Activated T-cell treated with anti-CD3 and anti-CD28 coated beads, Interleukin-2, amount 50 U/mL, for 24 hours (primary cell): ENCODE measurements around the gene STEAP4.
"Not testable (repeated sequence)": the region's sequence is repeated elsewhere in the genome, so short reads cannot be mapped to it uniquely, and the experiment has no call there.

ENCODE experiments used
- DNase-seq: peaks from one replicate; pipeline ENCODE4 v3.0.0-alpha.2; 2020
- H3K27ac Mint-ChIP-seq: 2 replicates; pipeline ENCODE4 v1.8.0; 2020; ENCODE audit warnings: mild to moderate bottlenecking, mixed read lengths
- H3K27me3 Mint-ChIP-seq: 2 replicates; pipeline ENCODE4 v1.8.0; 2020; ENCODE audit warnings: mixed read lengths
- H3K36me3 Mint-ChIP-seq: 2 replicates; pipeline ENCODE4 v1.8.0; 2020; ENCODE audit warnings: low read depth, mixed read lengths
- H3K4me1 Mint-ChIP-seq: 2 replicates; pipeline ENCODE4 v1.8.0; 2020; ENCODE audit warnings: low read depth, mixed read lengths
- H3K4me3 Mint-ChIP-seq: 2 replicates; pipeline ENCODE4 v1.8.0; 2020; ENCODE audit warnings: mild to moderate bottlenecking, moderate library complexity, mixed read lengths
- H3K9me3 Mint-ChIP-seq: 2 replicates; pipeline ENCODE4 v1.8.0; 2020; ENCODE audit warnings: mixed read lengths

Gene STEAP4

GRCh38 chr7:88268858-88269257 is 37.8 kb downstream of the STEAP4 start:
- H3K27me3 Mint-ChIP-seq, result peaks cover 10% of the 10 kb centered on the region

DNA sequence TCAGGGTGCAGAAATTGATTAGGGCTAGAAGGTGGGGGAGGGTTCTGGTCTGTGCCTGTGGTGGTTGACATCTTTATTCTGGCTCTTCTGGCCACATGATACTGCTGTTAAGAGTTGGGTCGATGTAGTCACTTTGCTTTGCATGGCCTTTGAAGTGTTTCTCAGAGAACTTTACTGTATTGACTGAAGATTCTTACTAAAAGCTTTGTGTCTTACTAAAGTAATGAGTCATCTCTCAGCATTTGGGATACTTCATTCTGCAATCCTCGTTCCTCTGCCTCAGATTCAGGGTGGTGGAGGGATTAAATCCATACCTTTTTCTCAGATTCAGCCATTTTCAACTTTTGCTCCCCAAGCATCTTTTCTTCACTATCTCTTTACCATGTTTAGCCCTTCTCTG is 38.6 kb downstream of the STEAP4 start:
- Mint-ChIP-seq H3K36me3 (no peaks in the 10 kb centered on the region), H3K27ac (no peak overlapping the region)

More at GRCh38 chr7:88268858-88269257, 37.8 kb downstream of the STEAP4 start:
- DNase-seq, result no peak
- H3K4me3 Mint-ChIP-seq, result no peak overlapping the region
- H3K9me3 Mint-ChIP-seq, result no peaks in the 10 kb centered on the region
- no peak overlapping the region for H3K27ac Mint-ChIP-seq
- H3K4me1 Mint-ChIP-seq, result no peaks in the 10 kb centered on the region
- H3K36me3 Mint-ChIP-seq, result no peaks in the 10 kb centered on the region

GRCh38 chr7:88267421-88267820 is 39.3 kb downstream of the STEAP4 start:
- Mint-ChIP-seq H3K27ac (no peak overlapping the region), H3K4me3 (no peak overlapping the region), H3K27me3 (peaks cover 15% of the 10 kb centered on the region), H3K36me3 (no peaks in the 10 kb centered on the region), H3K9me3 (no peaks in the 10 kb centered on the region), H3K4me1 (no peaks in the 10 kb centered on the region)
- DNase-seq, result no peak

More for the DNA sequence above, 38.6 kb downstream of the STEAP4 start:
- H3K4me3 Mint-ChIP-seq, result no peak overlapping the region
- H3K9me3 Mint-ChIP-seq, result no peaks in the 10 kb centered on the region
- peaks cover 11% of the 10 kb centered on the region for H3K27me3 Mint-ChIP-seq
- no peak for DNase-seq
- H3K4me1 Mint-ChIP-seq, result no peaks in the 10 kb centered on the region

- H3K4me3 Mint-ChIP-seq, H3K9me3 Mint-ChIP-seq, H3K27ac Mint-ChIP-seq, H3K4me1 Mint-ChIP-seq, DNase-seq, H3K36me3 Mint-ChIP-seq: not testable (repeated sequence)
- H3K27me3 Mint-ChIP-seq, result peaks cover 18% of the 10 kb centered on the region
These were observed 41.7 kb downstream of the STEAP4 start for GRCh38 chr7:88264987-88265386.

- Mint-ChIP-seq H3K4me1 (no peaks in the 10 kb centered on the region), H3K27me3 (peaks cover 22% of the 10 kb centered on the region), H3K4me3 (no peak overlapping the region), H3K27ac (no peak overlapping the region), H3K36me3 (no peaks in the 10 kb centered on the region), H3K9me3 (no peaks in the 10 kb centered on the region)
- no peak for DNase-seq
These were observed 44.1 kb downstream of the STEAP4 start for GRCh38 chr7:88262562-88262961.

GRCh38 chr7:88260719-88261118 is 46.0 kb downstream of the STEAP4 start:
- no peaks in the 10 kb centered on the region for H3K36me3 Mint-ChIP-seq
- H3K9me3 Mint-ChIP-seq, result no peaks in the 10 kb centered on the region
- H3K27ac Mint-ChIP-seq, result no peak overlapping the region
- DNase-seq, result no peak
- peaks cover 26% of the 10 kb centered on the region for H3K27me3 Mint-ChIP-seq
- H3K4me3 Mint-ChIP-seq, result no peak overlapping the region
- H3K4me1 Mint-ChIP-seq, result no peaks in the 10 kb centered on the region

DNA sequence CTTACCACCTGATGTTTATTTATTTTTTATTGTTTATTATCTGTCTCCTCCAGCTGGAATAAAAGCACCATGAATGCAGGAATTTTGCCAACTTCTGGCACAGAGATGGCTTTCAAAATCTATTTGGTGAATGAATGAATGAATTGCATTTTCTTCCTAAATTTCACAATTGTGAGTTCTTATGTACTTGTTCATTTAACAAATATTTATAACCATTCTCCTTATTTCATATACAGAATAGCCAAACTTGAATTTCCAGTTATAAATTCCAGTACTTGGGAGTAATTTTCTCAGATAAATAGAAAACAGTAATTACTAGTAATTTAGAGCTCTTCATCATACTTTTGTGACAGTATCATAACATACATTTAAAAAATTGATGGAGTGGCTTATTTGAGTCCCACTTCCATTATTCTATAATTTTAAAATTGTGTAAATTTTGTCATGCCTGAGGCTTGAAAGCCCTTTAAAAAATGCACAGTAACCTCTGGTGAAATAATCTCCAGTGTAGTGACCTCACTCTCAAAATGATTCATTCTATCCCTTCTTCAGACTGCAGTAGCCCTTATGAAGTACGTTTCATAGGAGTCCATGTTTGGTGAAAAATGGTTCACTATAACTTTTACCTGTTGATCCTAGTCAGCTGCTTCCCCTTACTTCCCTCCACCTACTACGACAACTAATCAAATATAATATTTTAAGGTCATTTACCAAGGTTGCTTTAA is 46.9 kb downstream of the STEAP4 start:
- Mint-ChIP-seq H3K4me3 (no peak overlapping the region), H3K36me3 (no peaks in the 10 kb centered on the region), H3K9me3 (peaks cover 1% of the 10 kb centered on the region), H3K27me3 (peaks cover 23% of the 10 kb centered on the region), H3K27ac (no peak overlapping the region), H3K4me1 (no peaks in the 10 kb centered on the region)
- DNase-seq, result no peak

- not testable (repeated sequence) for DNase-seq, H3K4me3 Mint-ChIP-seq, H3K36me3 Mint-ChIP-seq, H3K4me1 Mint-ChIP-seq, H3K27ac Mint-ChIP-seq
- peaks cover 19% of the 10 kb centered on the region for H3K27me3 Mint-ChIP-seq
- peaks cover 14% of the 10 kb centered on the region for H3K9me3 Mint-ChIP-seq
These were observed 48.4 kb downstream of the STEAP4 start for GRCh38 chr7:88258296-88258695.

DNA sequence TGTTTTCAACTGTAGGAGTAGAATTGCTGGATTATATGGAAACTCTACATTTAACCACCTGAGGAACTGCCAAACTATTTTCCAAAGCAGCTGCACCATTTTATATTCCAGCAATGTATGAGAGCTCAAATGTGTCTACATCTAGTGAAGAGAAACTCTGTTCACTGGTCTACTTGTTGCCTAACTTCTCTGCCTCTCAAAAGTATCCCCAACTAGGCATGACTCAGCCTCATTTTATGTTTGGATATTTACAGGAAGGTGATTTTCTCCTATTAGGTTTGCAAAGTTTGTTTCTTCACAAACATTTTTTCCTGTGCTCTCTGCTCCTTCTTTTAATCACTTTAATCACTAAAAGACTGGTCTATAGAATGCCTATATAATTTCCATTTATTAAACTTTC is 49.8 kb downstream of the STEAP4 start:
- no peak overlapping the region for H3K27ac Mint-ChIP-seq
- no peak for DNase-seq
- H3K36me3 Mint-ChIP-seq, result no peaks in the 10 kb centered on the region
- no peaks in the 10 kb centered on the region for H3K4me1 Mint-ChIP-seq
- H3K9me3 Mint-ChIP-seq, result peaks cover 16% of the 10 kb centered on the region
- H3K27me3 Mint-ChIP-seq, result peaks cover 13% of the 10 kb centered on the region
- H3K4me3 Mint-ChIP-seq, result no peak overlapping the region

DNA sequence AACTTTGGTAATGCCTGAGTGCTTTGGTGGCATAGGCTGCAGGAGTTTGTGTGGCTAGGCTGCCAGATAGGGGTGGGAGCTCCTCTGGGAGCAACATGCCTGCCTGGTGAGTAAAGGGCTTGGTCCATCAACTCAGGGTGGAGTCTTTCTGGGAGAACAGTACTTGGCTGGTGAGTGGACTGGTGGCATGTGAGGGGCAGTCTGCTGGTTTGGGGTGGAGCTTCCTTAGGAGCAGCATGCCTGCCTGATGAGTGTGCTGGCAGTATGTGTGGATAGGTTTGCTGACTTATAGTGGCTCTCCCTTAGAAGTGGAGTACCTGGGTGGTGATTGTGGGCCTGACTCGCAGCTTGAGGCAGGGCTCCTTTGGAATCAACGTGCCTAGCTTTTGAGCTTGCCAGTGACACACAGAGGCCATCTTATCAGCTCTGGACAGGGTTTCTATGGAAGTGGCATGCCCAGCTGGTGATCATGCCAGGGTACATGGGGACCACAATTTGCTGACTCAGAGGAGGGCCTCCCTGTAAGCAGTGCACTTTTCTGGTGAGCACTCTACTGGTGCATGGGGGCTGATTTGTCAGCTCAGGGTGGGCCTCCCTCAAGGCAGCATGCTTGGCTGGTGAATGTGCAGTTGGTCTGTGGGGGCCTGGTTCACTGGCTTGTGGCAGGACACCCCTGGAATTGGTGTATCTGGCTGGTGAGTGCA is 51.8 kb downstream of the STEAP4 start:
- Mint-ChIP-seq H3K27me3 (peaks cover 22% of the 10 kb centered on the region), H3K36me3 (no peaks in the 10 kb centered on the region), H3K27ac (no peak overlapping the region), H3K4me3 (no peak overlapping the region), H3K9me3 (peaks cover 16% of the 10 kb centered on the region), H3K4me1 (no peaks in the 10 kb centered on the region)
- DNase-seq, result no peak

- H3K27me3 Mint-ChIP-seq, result peaks cover 19% of the 10 kb centered on the region
- H3K4me1 Mint-ChIP-seq, result no peaks in the 10 kb centered on the region
- H3K4me3 Mint-ChIP-seq, result no peak overlapping the region
- peaks cover 16% of the 10 kb centered on the region for H3K9me3 Mint-ChIP-seq
- no peak for DNase-seq
- H3K27ac Mint-ChIP-seq, result no peak overlapping the region
- H3K36me3 Mint-ChIP-seq, result no peaks in the 10 kb centered on the region
These were observed 53.1 kb downstream of the STEAP4 start for GRCh38 chr7:88253640-88254039.

- Mint-ChIP-seq H3K4me3 (no peak overlapping the region), H3K36me3 (no peaks in the 10 kb centered on the region), H3K9me3 (no peaks in the 10 kb centered on the region), H3K4me1 (no peaks in the 10 kb centered on the region), H3K27ac (no peak overlapping the region), H3K27me3 (peaks cover 8% of the 10 kb centered on the region)
- DNase-seq, result no peak
These were observed 62.4 kb downstream of the STEAP4 start for GRCh38 chr7:88244258-88244657.

GRCh38 chr7:88243345-88243909 is 63.3 kb downstream of the STEAP4 start:
- no peaks in the 10 kb centered on the region for H3K9me3 Mint-ChIP-seq
- no peak for DNase-seq
- H3K4me3 Mint-ChIP-seq, result no peak overlapping the region
- peaks cover 8% of the 10 kb centered on the region for H3K27me3 Mint-ChIP-seq
- no peak overlapping the region for H3K27ac Mint-ChIP-seq
- no peaks in the 10 kb centered on the region for H3K4me1 Mint-ChIP-seq
- no peaks in the 10 kb centered on the region for H3K36me3 Mint-ChIP-seq

GRCh38 chr7:88239852-88240251 is 66.8 kb downstream of the STEAP4 start:
- Mint-ChIP-seq H3K4me1 (no peaks in the 10 kb centered on the region), H3K27ac (no peak overlapping the region), H3K9me3 (no peaks in the 10 kb centered on the region), H3K27me3 (peaks cover 2% of the 10 kb centered on the region), H3K4me3 (no peak overlapping the region), H3K36me3 (no peaks in the 10 kb centered on the region)
- DNase-seq, result no peak

- DNase-seq, result no peak
- Mint-ChIP-seq H3K4me1 (no peaks in the 10 kb centered on the region), H3K4me3 (no peak overlapping the region), H3K27ac (no peak overlapping the region), H3K27me3 (peaks cover 25% of the 10 kb centered on the region), H3K36me3 (no peaks in the 10 kb centered on the region), H3K9me3 (peaks cover 3% of the 10 kb centered on the region)
These were observed 72.9 kb downstream of the STEAP4 start for GRCh38 chr7:88233828-88234227.
